SK-N-SH treated with all-trans-retinoic acid at 6 μM for 48 hours (cell line): ENCODE measurements around the gene CPNE8.
A peak's percentile ranks its signal among the peaks of the same experiment; 100 is the strongest.

Experiments used
- ATAC-seq: fragments of 200-7000 bp; cut with Tn5 transposase; 3 replicates; pipeline ENCODE4 v1.9.1; 2020; ENCODE audit warnings: mild to moderate bottlenecking, moderate library complexity
- ARNTL ChIP-seq: fragments of 450-650 bp; formaldehyde crosslinking; IDR thresholded peaks from 2 replicates; pipeline ENCODE4 v1.5.0; 2020; ENCODE audit warnings: low read depth, mild to moderate bottlenecking, moderate library complexity, borderline replicate concordance
- BACH2 ChIP-seq: fragments of 250-450 bp; sonication (Bioruptor Pico); IDR thresholded peaks from 2 replicates; pipeline ENCODE4 v1.9.0; 2021; ENCODE audit warnings: mild to moderate bottlenecking, borderline replicate concordance
- CREB5 ChIP-seq: fragments of 250-450 bp; sonication (Bioruptor Pico); IDR thresholded peaks from 2 replicates; pipeline ENCODE4 v1.5.1; 2020; ENCODE audit warnings: low read depth, mild to moderate bottlenecking, moderate library complexity
- CSDC2 ChIP-seq: fragments of 250-450 bp; sonication (Bioruptor Pico); IDR thresholded peaks from 2 replicates; pipeline ENCODE4 v1.5.0; 2020; ENCODE audit warnings: mild to moderate bottlenecking, moderate library complexity
- CSRNP3 ChIP-seq: fragments of 250-450 bp; sonication (Bioruptor Pico); IDR thresholded peaks from 2 replicates; pipeline ENCODE4 v1.5.1; 2021; ENCODE audit warnings: mild to moderate bottlenecking, moderate library complexity
- ESRRG ChIP-seq: fragments of 250-450 bp; sonication (Bioruptor Pico); IDR thresholded peaks from 2 replicates; pipeline ENCODE4 v1.6.1; 2021; ENCODE audit warnings: mild to moderate bottlenecking
- GLIS3 ChIP-seq: fragments of 250-450 bp; sonication (Bioruptor Pico); IDR thresholded peaks from 2 replicates; pipeline ENCODE4 v1.5.0; 2020; ENCODE audit warnings: mild to moderate bottlenecking, moderate library complexity
- ISL1 ChIP-seq: fragments of 250-450 bp; sonication (Bioruptor Pico); IDR thresholded peaks from 2 replicates; pipeline ENCODE4 v2.1.2; 2022; ENCODE audit warnings: mild to moderate bottlenecking, moderate library complexity
- OSR1 ChIP-seq: fragments of 250-450 bp; sonication (Bioruptor Pico); IDR thresholded peaks from 2 replicates; pipeline ENCODE4 v1.8.0; 2022; ENCODE audit warnings: moderate library complexity, mild to moderate bottlenecking, inconsistent platforms
- PATZ1 ChIP-seq: fragments of 250-450 bp; sonication (Bioruptor Pico); IDR thresholded peaks from 2 replicates; pipeline ENCODE4 v1.8.0; 2020; ENCODE audit warnings: mild to moderate bottlenecking, moderate library complexity, borderline replicate concordance
- POU6F1 ChIP-seq: fragments of 250-450 bp; sonication (Bioruptor Pico); IDR thresholded peaks from 2 replicates; pipeline ENCODE4 v1.8.0; 2021; ENCODE audit warnings: low read depth, mild to moderate bottlenecking, moderate library complexity, borderline replicate concordance
- PPARA ChIP-seq: fragments of 250-450 bp; sonication (Bioruptor Pico); IDR thresholded peaks from 2 replicates; pipeline ENCODE4 v1.5.0; 2020; ENCODE audit warnings: mild to moderate bottlenecking, borderline replicate concordance
- RARB ChIP-seq: fragments of 250-450 bp; sonication (Bioruptor Pico); IDR thresholded peaks from 2 replicates; pipeline ENCODE4 v1.8.0; 2021; ENCODE audit warnings: mild to moderate bottlenecking, moderate library complexity
- SNAI2 ChIP-seq: fragments of 250-450 bp; sonication (Bioruptor Pico); IDR thresholded peaks from 2 replicates; pipeline ENCODE4 v1.5.0; 2020; ENCODE audit warnings: mild to moderate bottlenecking, moderate library complexity
- TCF4 ChIP-seq: fragments of 250-450 bp; sonication (Bioruptor Pico); IDR thresholded peaks from 2 replicates; pipeline ENCODE4 v1.8.0; 2021; ENCODE audit warnings: mild to moderate bottlenecking, moderate library complexity, borderline replicate concordance
- TOX ChIP-seq: fragments of 250-450 bp; sonication (Bioruptor Pico); IDR thresholded peaks from 2 replicates; pipeline ENCODE4 v1.8.0; 2021; ENCODE audit warnings: mild to moderate bottlenecking, moderate library complexity, borderline replicate concordance
- TSHZ2 ChIP-seq: fragments of 250-450 bp; sonication (Bioruptor Pico); IDR thresholded peaks from 2 replicates; pipeline ENCODE4 v1.5.0; 2020; ENCODE audit warnings: mild to moderate bottlenecking, moderate library complexity
- ZC3H10 ChIP-seq: fragments of 250-450 bp; sonication (Bioruptor Pico); IDR thresholded peaks from 2 replicates; pipeline ENCODE4 v1.5.1; 2021; ENCODE audit warnings: mild to moderate bottlenecking, moderate library complexity
- ZFP3 ChIP-seq: fragments of 250-450 bp; sonication (Bioruptor Pico); IDR thresholded peaks from 2 replicates; pipeline ENCODE4 v1.5.0; 2020; ENCODE audit warnings: mild to moderate bottlenecking, moderate library complexity
- ZFP30 ChIP-seq: fragments of 450-650 bp; formaldehyde crosslinking; IDR thresholded peaks from 2 replicates; pipeline ENCODE4 v1.5.0; 2022; ENCODE audit warnings: mild to moderate bottlenecking, moderate library complexity
- ZNF565 ChIP-seq: fragments of 450-650 bp; formaldehyde crosslinking; conservative IDR thresholded peaks from 2 replicates; pipeline ENCODE4 v1.5.0; 2020; ENCODE audit warnings: low read depth, mild to moderate bottlenecking, moderate library complexity
- ZNF70 ChIP-seq: fragments of 450-650 bp; formaldehyde crosslinking; IDR thresholded peaks from 2 replicates; pipeline ENCODE4 v1.5.0; 2020; ENCODE audit warnings: mild to moderate bottlenecking, moderate library complexity
- ZNF8 ChIP-seq: fragments of 450-650 bp; formaldehyde crosslinking; IDR thresholded peaks from 2 replicates; pipeline ENCODE4 v1.5.0; 2020; ENCODE audit warnings: mild to moderate bottlenecking, moderate library complexity

Gene CPNE8

GRCh38 chr12:38653650-38654049 is 251.7 kb downstream of the CPNE8 start:
- no peak for TF ChIP-seq POU6F1
- TF ChIP-seq TOX: no peak
- no peak for TF ChIP-seq ZNF565 (CRISPR knock-in tag)
- TF ChIP-seq ZNF70 (CRISPR knock-in tag): no peak
- no peak for TF ChIP-seq ESRRG (CRISPR knock-in tag)
- TF ChIP-seq OSR1 (CRISPR knock-in tag): no peak
- TF ChIP-seq GLIS3 (CRISPR knock-in tag): no peak
- TF ChIP-seq PPARA (CRISPR knock-in tag): no peak
- no peak for TF ChIP-seq ZFP3 (CRISPR knock-in tag)
- no peak for TF ChIP-seq ARNTL (CRISPR knock-in tag)
- no peak for TF ChIP-seq BACH2 (CRISPR knock-in tag)
- no peak for TF ChIP-seq CSDC2 (CRISPR knock-in tag)
- TF ChIP-seq SNAI2 (CRISPR knock-in tag): no peak
- no peak for TF ChIP-seq PATZ1 (CRISPR knock-in tag)
- no peak for TF ChIP-seq CREB5
- no peak for TF ChIP-seq ZFP30 (CRISPR knock-in tag)
- no peak for ATAC-seq

- no peak for ATAC-seq
- TF ChIP-seq PATZ1 (CRISPR knock-in tag) (no peak), ZFP3 (CRISPR knock-in tag) (peak; percentile 57; the same call in 1 of the 2 replicates), CSRNP3 (CRISPR knock-in tag) (peak; percentile 36), ZFP30 (CRISPR knock-in tag) (0 out of 2 replicates have a peak, but pooled peaks have one; percentile 15), SNAI2 (CRISPR knock-in tag) (peak; percentile 73), ESRRG (CRISPR knock-in tag) (0 out of 2 replicates have a peak, but pooled peaks have one; percentile 30), GLIS3 (CRISPR knock-in tag) (peak; percentile 66; the same call in 1 of the 2 replicates), TCF4 (CRISPR knock-in tag) (peak; percentile 88), OSR1 (CRISPR knock-in tag) (no peak), CREB5 (peak; percentile 96), ARNTL (CRISPR knock-in tag) (no peak), RARB (CRISPR knock-in tag) (no peak), ZNF565 (CRISPR knock-in tag) (no peak), ISL1 (CRISPR knock-in tag) (peak; percentile 95), BACH2 (CRISPR knock-in tag) (no peak)
These were observed 256.6 kb downstream of the CPNE8 start for GRCh38 chr12:38648813-38649212.

GRCh38 chr12:38646146-38646545 is 259.2 kb downstream of the CPNE8 start:
- ATAC-seq: no peak
- TF ChIP-seq ZNF70 (CRISPR knock-in tag) (no peak), ISL1 (CRISPR knock-in tag) (no peak), ARNTL (CRISPR knock-in tag) (no peak), CSDC2 (CRISPR knock-in tag) (no peak), POU6F1 (no peak), GLIS3 (CRISPR knock-in tag) (no peak), ZC3H10 (CRISPR knock-in tag) (no peak), ESRRG (CRISPR knock-in tag) (no peak), RARB (CRISPR knock-in tag) (no peak), ZNF8 (CRISPR knock-in tag) (no peak), TCF4 (CRISPR knock-in tag) (no peak), TSHZ2 (no peak)
